HG03135 (cell line): ENCODE data around the gene SAMD14.

Experiments used
- ATAC-seq: cut with Tn5 transposase; IDR thresholded peaks from one replicate; pipeline ENCODE4 v1.9.1; 2021; ENCODE audit warnings: mild to moderate bottlenecking, moderate library complexity; ENCODE audit not compliant: unreplicated experiment

SAMD14 gene

GRCh38 chr17:50133769-50134099 lies 3.8 kb upstream of the SAMD14 start:
- ATAC-seq: no peak

- no peak for ATAC-seq
Measured at GRCh38 chr17:50133028-50133768, 3.2 kb upstream of the SAMD14 start.

- no peak for ATAC-seq
Measured at GRCh38 chr17:50132104-50132794, 2.3 kb upstream of the SAMD14 start.

GRCh38 chr17:50130559-50131305 lies 772 bp upstream of the SAMD14 start:
- no peak for ATAC-seq

GRCh38 chr17:50129353-50129727 lies 620 bp downstream of the SAMD14 start:
- no peak for ATAC-seq

GRCh38 chr17:50128441-50129352 lies 1.3 kb downstream of the SAMD14 start:
- no peak for ATAC-seq

GRCh38 chr17:50127697-50128361 lies 2.1 kb downstream of the SAMD14 start:
- no peak for ATAC-seq

GRCh38 chr17:50125420-50125997 lies 4.5 kb downstream of the SAMD14 start:
- ATAC-seq: no peak

- ATAC-seq: no peak
Measured at GRCh38 chr17:50123649-50124349, 6.2 kb downstream of the SAMD14 start.

- ATAC-seq: no peak
Measured at GRCh38 chr17:50122945-50123344, 7.0 kb downstream of the SAMD14 start.

- no peak for ATAC-seq
Measured at GRCh38 chr17:50120475-50121253, 9.3 kb downstream of the SAMD14 start.

GRCh38 chr17:50118828-50119218 lies 11.1 kb downstream of the SAMD14 start:
- ATAC-seq: no peak

- no peak for ATAC-seq
Measured at GRCh38 chr17:50118076-50118827, 11.7 kb downstream of the SAMD14 start.

- ATAC-seq: no peak
Measured at GRCh38 chr17:50117202-50118051, 12.5 kb downstream of the SAMD14 start.

- no peak for ATAC-seq
Measured at GRCh38 chr17:50115756-50116155, 14.2 kb downstream of the SAMD14 start.

GRCh38 chr17:50114849-50115357 lies 15.1 kb downstream of the SAMD14 start:
- ATAC-seq: no peak

GRCh38 chr17:50114401-50114800 lies 15.6 kb downstream of the SAMD14 start:
- no peak for ATAC-seq
